Right lobe of liver (tissue), 4 donors: ENCODE measurements around the gene ATP5F1D.

ENCODE experiments used
- POLR2A ChIP-seq: fragments of 450-650 bp; IDR thresholded peaks from one replicate; pipeline ENCODE4 v1.6.1; 2017; ENCODE audit warnings: antibody characterized with exemption, mild to moderate bottlenecking
- TF ChIP-seq, protein P1 (sequence below), 4 donors: fragments of 200-600 bp in 3 of 4; fragments of 450-650 bp in 1 of 4; IDR thresholded peaks; one replicate each; pipeline versions ENCODE4 v1.5.1 to v1.8.0; 2016 to 2022; ENCODE audit warnings: antibody characterized with exemption in 4 of 4, mild to moderate bottlenecking in 2 of 4
- donor health status: DM: no; HTN: no; CAD: no.
- donor health status: DM: no; HTN: no; CAD: no.
- donor health status: DM: no; HTN: yes; CAD: no.

DNA sequence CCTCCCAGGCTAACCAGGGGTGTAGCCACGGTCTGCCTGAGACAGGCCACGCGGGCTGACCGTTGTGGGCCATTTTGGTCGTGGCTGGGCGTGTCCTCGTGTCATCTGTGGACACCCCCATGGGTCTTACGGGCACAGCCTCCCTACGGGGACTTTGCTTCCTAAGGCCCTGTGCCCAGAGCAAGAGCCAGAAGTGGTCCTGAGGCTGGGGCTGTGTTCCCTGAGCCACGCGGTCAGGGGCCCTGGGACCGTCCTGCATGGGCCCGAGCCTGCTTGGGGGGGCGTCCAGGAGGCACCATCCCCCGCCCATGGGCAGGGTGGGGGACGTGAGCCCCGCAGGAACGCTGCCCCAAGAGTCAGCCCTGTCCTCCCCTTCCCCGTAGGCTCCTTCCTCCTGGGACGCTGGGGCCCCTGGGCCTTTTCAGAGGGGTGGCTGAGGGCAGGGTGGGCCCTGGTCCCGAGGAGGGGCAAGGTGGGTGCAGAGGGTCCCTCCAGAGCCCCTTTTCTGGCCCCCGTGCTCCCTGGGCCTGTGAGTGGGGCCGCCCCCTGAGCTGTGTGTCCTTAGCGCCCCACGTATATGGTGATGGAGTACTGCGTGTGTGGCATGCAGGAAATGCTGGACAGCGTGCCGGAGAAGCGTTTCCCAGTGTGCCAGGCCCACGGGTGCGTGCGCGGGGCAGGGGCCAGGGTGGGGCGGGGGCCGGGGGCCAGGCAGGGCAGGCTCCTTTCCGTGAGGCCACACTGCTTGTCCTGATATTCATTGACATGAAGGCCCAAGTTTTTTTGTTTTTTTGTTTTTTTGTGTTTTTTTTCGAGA lies 22.6 kb upstream of the ATP5F1D start:
- no peak for TF ChIP-seq POLR2A
- TF ChIP-seq, protein P1, sequence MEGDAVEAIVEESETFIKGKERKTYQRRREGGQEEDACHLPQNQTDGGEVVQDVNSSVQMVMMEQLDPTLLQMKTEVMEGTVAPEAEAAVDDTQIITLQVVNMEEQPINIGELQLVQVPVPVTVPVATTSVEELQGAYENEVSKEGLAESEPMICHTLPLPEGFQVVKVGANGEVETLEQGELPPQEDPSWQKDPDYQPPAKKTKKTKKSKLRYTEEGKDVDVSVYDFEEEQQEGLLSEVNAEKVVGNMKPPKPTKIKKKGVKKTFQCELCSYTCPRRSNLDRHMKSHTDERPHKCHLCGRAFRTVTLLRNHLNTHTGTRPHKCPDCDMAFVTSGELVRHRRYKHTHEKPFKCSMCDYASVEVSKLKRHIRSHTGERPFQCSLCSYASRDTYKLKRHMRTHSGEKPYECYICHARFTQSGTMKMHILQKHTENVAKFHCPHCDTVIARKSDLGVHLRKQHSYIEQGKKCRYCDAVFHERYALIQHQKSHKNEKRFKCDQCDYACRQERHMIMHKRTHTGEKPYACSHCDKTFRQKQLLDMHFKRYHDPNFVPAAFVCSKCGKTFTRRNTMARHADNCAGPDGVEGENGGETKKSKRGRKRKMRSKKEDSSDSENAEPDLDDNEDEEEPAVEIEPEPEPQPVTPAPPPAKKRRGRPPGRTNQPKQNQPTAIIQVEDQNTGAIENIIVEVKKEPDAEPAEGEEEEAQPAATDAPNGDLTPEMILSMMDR (IDR thresholded peaks at IDR 0.05) = no peak
